CD4-positive, alpha-beta T cell treated with Interleukin-6 at 100 ng/mL for 8 hours (primary cell): ENCODE data around the gene ZBTB26.
A peak's percentile ranks its signal among the peaks of the same experiment; 100 is the strongest.

Source experiments
- DNase-seq: peaks from one replicate; pipeline ENCODE4 v3.0.0-alpha.2; 2020; ENCODE audit warnings: mixed read lengths, low spot score

The ZBTB26 gene

DNA sequence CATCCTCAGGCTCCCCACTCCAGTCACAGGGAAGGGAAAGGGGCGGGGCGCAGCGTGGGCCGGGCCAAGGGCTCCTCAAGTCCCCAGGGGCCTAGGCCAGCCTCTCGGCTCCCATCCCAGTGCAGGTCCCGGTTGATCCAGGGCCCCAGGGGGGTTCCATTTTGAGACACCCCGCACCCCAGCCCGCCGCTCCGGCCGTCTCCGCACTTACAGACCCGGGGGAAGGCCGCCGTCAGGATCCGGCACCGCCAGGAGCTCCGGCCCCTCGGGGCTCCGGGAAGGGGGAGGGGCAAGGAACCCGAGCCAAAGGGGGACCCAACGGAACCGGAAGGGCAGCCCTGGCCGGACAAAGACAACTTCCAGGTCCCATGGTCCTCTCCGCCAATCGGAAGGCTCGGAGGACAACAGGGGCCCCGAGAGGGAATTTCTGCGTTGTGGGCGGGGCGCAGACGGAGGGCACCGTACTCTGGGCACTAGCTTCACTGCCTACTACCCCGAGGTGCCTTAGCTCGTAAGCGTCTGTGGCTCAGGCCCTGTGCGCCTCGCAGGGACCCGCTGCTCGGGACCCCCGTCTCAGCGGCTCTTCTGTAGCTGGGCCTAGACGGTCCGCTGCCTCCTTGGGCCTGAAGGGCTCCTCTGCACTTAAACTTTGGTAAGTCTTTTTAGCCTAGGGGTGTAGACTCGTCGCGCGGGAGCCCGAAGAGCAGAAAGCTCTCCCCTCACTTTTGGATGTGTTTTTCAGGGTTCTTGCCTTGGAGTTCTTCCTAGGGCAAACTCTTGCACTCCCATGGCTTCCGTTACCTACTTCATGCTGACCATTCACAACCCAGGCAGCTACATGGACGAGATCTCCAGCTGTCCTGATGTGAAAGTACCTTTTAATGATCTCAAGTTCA is at the start of gene ZBTB26:
Gene ZBTB26 (minus strand): TSS at position 287 of the 896 bp plus-strand sequence. CDS start 11,578 bp downstream, outside the sequence.
- DNase-seq: peak; percentile 87

DNA sequence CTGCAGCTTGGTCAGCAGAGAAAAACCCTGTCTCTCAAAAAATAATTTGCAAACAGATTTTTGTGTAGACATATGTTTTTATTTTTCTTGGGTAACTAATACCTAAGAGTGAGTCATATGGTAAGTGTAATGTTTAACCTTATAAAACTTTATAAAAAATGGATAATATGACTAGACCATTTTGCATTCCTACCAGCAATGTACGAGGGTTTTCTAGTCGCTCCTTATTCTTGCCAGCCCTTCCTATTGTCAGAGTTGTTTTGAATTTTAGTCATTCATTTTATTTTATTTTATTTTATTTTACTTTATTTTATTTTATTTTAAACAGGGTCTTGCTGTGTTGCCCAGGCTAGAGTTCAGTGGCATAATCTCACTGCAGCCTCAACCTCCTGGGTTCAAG is 47.3 kb upstream of the ZBTB26 start:
- DNase-seq: no peak

- no peak for DNase-seq
Observed at GRCh38 chr9:122975196-122975595, 43.9 kb upstream of the ZBTB26 start.

DNA sequence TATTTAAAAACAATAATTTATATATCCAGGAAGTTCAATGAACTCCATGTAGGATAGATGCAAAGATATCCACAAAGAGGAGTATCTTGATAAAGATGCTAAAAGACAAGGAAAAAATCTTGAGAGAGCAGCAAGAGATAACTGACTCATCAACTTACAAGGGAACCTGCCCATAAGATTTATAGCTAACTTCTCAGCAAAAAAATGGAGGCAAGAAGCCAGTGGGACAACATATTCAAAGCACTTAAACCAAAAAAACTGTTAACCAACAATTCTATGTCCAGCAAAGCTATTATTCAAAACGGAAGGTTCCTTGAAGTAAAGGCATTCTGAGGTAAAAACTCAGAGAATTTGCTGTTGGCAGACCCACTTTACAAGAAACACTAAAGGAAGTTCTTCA is 29.8 kb upstream of the ZBTB26 start:
- no peak for DNase-seq

- DNase-seq: no peak
Observed at GRCh38 chr9:122955961-122956360, 24.6 kb upstream of the ZBTB26 start.

- no peak for DNase-seq
Observed at GRCh38 chr9:122954253-122954691, 23.0 kb upstream of the ZBTB26 start.

GRCh38 chr9:122951056-122951455 is 19.7 kb upstream of the ZBTB26 start:
- DNase-seq: no peak

GRCh38 chr9:122950263-122950662 is 19.0 kb upstream of the ZBTB26 start:
- no peak for DNase-seq

DNA sequence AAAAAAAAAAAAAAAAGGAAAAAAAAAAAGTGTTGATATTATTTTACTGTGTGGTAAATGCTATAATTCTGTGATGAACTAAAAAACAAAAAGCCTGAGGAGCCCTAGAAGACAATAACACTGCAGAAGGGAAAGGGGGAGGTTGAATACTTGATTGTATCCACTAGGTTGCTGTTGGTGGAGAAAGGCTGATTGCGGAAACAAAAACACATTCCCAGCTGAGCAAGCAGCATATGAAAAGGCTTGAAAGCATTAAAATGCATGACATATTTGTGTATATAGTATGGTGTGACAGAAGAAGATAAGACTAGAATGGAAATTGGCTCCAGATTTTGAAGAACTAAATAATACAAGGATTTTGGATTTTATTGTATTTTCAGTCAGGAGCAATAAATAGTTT is 18.4 kb upstream of the ZBTB26 start:
- no peak for DNase-seq

DNA sequence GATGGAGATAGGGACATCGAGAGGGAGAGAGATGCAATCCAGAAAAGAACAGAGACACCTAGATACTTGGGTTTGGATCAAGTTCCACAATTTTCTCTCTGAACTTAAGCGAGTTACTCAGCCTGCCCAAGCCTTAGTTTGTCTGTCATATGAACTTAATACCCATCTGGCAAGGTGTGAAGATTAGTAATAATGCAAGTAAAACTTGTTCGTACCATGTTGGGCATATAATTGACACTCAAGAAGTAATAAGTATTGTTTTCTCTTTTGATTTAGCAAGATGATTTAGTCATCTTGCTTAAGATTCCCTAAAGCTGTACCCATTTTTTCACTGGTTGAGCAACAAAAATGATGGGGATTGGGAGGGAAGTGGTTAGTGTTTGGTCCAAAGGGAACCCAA is 17.0 kb upstream of the ZBTB26 start:
- no peak for DNase-seq

GRCh38 chr9:122946461-122947005 is 15.2 kb upstream of the ZBTB26 start:
- no peak for DNase-seq

GRCh38 chr9:122944960-122945888 is 13.9 kb upstream of the ZBTB26 start:
- DNase-seq: no peak

- DNase-seq: no peak
Observed at GRCh38 chr9:122941582-122942234, 10.4 kb upstream of the ZBTB26 start.

DNA sequence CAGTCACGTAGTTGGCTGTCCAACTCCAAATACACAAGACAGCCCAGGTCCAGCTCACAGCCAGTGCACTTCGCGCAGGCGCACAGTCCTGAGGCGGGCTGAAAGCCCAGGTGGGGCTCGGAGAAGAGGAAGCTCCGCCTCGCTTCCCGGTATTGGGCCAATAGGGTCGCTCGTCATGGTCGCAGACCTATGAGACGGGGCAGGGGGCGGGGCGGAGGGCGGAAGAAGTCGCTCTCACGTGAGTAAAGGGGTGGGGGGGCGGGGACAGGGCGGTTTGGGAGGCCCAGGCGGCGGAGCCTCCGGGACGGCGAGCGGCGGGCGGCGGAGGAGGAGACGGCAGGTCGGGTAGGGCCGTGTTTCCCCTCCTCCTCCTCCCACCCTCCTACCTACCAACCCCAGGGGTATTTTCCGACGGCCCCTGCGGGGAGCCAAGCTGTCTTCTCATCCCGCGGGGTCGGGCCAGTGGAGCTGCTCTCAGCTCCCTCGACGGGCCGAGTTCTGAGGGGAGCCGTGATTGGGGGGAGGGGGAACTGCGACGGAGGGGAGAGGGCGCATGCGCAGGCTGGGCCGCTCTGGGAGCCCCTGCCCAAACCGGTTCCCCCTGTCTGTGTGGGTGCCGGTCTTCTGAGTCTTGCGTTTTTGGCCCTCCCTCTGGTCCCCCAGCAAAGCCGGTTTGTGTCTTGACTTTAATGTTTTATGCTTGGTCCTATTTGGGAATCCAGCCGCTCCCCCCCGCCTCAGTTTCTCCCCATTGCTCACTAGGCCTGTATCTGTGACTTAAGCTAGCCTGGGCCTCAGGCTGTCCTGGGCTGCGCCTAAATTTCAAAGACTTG is 9.7 kb upstream of the ZBTB26 start, which contains the start of gene RABGAP1:
Gene RABGAP1 (plus strand): TSS at position 272 of the 833 bp plus-strand sequence. CDS start 16,040 bp downstream, outside the sequence.
- DNase-seq: peak; percentile 98

- no peak for DNase-seq
Observed at GRCh38 chr9:122940454-122940748, 9.1 kb upstream of the ZBTB26 start.

DNA sequence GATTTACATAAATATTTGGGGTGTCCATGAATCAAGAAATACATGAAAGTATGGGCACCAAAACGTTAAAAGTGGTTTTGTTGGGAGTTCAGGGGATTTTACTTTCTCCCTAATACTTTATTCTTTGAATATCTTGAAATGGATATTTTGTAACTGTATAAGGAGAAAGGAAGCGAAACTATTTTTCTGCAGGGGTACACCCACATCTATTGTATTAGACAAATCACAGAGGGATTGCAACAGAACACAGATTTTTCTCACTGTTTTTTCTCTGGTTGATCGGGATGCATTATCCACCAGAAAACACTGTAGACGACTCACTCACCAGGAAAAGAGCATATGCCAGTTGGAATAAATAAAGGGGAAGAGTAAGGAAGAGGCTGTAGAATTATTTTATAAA is 8.3 kb upstream of the ZBTB26 start:
- no peak for DNase-seq

- no peak for DNase-seq
Observed at GRCh38 chr9:122936883-122937282, 5.6 kb upstream of the ZBTB26 start.

DNA sequence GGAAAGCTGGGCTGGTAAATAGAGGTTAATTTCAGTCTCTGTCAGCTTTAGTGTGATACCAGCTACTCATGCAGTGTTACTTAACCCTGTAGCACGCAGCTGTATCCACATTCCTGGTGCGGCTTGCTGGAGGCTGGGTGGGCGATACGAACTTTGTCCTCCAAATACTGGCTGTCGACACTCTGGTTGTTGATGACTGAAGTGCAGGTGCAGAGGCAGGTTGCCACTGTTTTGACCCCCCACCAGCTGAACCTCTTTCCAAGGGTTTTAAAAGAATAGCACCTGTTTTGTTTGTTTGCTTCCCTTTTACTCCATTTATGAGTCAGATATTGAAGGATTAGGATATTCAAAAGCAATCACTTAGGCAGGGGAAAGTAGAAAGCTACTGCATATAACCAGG is 5.2 kb upstream of the ZBTB26 start:
- no peak for DNase-seq

- DNase-seq: no peak
Observed at GRCh38 chr9:122930541-122931225, 629 bp downstream of the ZBTB26 start.

DNA sequence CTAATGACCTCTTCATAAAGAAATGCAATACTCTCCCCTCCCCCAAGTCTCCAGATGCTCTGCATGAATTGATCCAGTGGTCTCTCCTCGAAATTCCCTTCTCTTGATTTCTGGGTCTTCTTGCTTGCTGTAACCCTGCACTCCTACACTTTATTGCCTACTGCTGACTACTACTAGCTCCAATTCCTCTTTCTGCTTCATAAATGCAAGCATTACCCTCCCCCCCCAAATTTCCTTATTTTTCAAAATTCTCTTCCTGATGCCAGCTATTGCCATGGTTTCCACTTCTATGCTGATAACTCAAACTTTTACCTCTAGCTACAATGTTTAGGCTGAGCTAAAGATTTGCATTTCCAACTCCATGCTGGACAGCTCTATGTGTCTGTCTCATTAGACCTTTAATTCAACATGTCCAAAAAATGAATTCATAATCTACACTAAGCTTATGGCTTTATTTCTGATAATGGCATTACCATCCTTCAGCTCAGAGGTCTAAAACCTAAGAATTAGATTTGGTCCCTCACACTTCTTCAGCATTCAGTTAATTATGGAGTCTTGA is 1.4 kb downstream of the ZBTB26 start:
- DNase-seq: no peak
